ENCODE results near the gene CLPSL2. TPM values are rescaled to one million over a fixed set of nuclear protein-coding genes. Genes with fewer than 3 reads are reported as not detected.

The CLPSL2 gene
- total RNA-seq, 1 donor from 2014 or later: not detected

GRCh38 chr6:35745509-35745908 is 30.9 kb upstream of the CLPSL2 start:
- DNase-seq (ENCODE audit: low spot score) (no peak), ATAC-seq (no peak)

- ATAC-seq: no peak
- no peak for DNase-seq (ENCODE audit: low spot score)
Measured at GRCh38 chr6:35746516-35746915, 29.9 kb upstream of the CLPSL2 start.

GRCh38 chr6:35747877-35748276 is 28.5 kb upstream of the CLPSL2 start:
- ATAC-seq (no peak), DNase-seq (ENCODE audit: low spot score) (no peak)

GRCh38 chr6:35750557-35750956 is 25.8 kb upstream of the CLPSL2 start:
- no peak for DNase-seq (ENCODE audit: low spot score)
- no peak for ATAC-seq

GRCh38 chr6:35751594-35751993 is 24.8 kb upstream of the CLPSL2 start:
- no peak for DNase-seq (ENCODE audit: low spot score)
- no peak for ATAC-seq

GRCh38 chr6:35752330-35752729 is 24.1 kb upstream of the CLPSL2 start:
- ATAC-seq: no peak

GRCh38 chr6:35754452-35755277 is 21.7 kb upstream of the CLPSL2 start:
- DNase-seq (ENCODE audit: low spot score): no peak
- peak; percentile 81 for ATAC-seq

More at GRCh38 chr6:35752330-35752729, 24.1 kb upstream of the CLPSL2 start:
- no peak for DNase-seq (ENCODE audit: low spot score)

- ATAC-seq: no peak
- no peak for DNase-seq (ENCODE audit: low spot score)
Measured at GRCh38 chr6:35755278-35755924, 21.0 kb upstream of the CLPSL2 start.

- ATAC-seq: peak; percentile 74
- no peak for DNase-seq (ENCODE audit: low spot score)
Measured at GRCh38 chr6:35757456-35758123, 18.8 kb upstream of the CLPSL2 start.

GRCh38 chr6:35759426-35759825 is 17.0 kb upstream of the CLPSL2 start:
- no peak for DNase-seq (ENCODE audit: low spot score)
- no peak for ATAC-seq

- ATAC-seq: no peak
Measured at GRCh38 chr6:35765739-35766138, 10.7 kb upstream of the CLPSL2 start.

GRCh38 chr6:35769211-35769610 is 7.2 kb upstream of the CLPSL2 start:
- DNase-seq (ENCODE audit: low spot score) (no peak), ATAC-seq (no peak)

More at GRCh38 chr6:35765739-35766138, 10.7 kb upstream of the CLPSL2 start:
- no peak for DNase-seq (ENCODE audit: low spot score)

- ATAC-seq: no peak
Measured at GRCh38 chr6:35771343-35771627, 5.1 kb upstream of the CLPSL2 start.

GRCh38 chr6:35774116-35774794 is 2.1 kb upstream of the CLPSL2 start:
- no peak for ATAC-seq

More at GRCh38 chr6:35771343-35771627, 5.1 kb upstream of the CLPSL2 start:
- no peak for DNase-seq (ENCODE audit: low spot score)

GRCh38 chr6:35775031-35775430 is 1.4 kb upstream of the CLPSL2 start:
- ATAC-seq (no peak), DNase-seq (ENCODE audit: low spot score) (no peak)

More at GRCh38 chr6:35774116-35774794, 2.1 kb upstream of the CLPSL2 start:
- DNase-seq (ENCODE audit: low spot score): no peak

- DNase-seq (ENCODE audit: low spot score): no peak
- ATAC-seq: no peak
Measured at GRCh38 chr6:35777356-35778102, 1.1 kb downstream of the CLPSL2 start.

- ATAC-seq (no peak), DNase-seq (ENCODE audit: low spot score) (no peak)
Measured at GRCh38 chr6:35778437-35778836, 2.0 kb downstream of the CLPSL2 start.

GRCh38 chr6:35780719-35781118 is 4.3 kb downstream of the CLPSL2 start, which contains the start of gene CLPSL1:
Gene CLPSL1 (plus strand): TSS chr6:35781019. CDS start chr6:35781111, 92 bp downstream.
- ATAC-seq: no peak
- DNase-seq (ENCODE audit: low spot score): no peak

- DNase-seq (ENCODE audit: low spot score) (no peak), ATAC-seq (no peak)
Measured at GRCh38 chr6:35781290-35781689, 4.9 kb downstream of the CLPSL2 start.

- ATAC-seq (peak; percentile 89), DNase-seq (ENCODE audit: low spot score) (peak; percentile 79)
Measured at GRCh38 chr6:35782424-35782823, 6.0 kb downstream of the CLPSL2 start.
